ENCODE data around the gene CEACAM18.
A peak's percentile ranks its signal among the peaks of the same experiment; 100 is the strongest.

Gene CEACAM18

DNA sequence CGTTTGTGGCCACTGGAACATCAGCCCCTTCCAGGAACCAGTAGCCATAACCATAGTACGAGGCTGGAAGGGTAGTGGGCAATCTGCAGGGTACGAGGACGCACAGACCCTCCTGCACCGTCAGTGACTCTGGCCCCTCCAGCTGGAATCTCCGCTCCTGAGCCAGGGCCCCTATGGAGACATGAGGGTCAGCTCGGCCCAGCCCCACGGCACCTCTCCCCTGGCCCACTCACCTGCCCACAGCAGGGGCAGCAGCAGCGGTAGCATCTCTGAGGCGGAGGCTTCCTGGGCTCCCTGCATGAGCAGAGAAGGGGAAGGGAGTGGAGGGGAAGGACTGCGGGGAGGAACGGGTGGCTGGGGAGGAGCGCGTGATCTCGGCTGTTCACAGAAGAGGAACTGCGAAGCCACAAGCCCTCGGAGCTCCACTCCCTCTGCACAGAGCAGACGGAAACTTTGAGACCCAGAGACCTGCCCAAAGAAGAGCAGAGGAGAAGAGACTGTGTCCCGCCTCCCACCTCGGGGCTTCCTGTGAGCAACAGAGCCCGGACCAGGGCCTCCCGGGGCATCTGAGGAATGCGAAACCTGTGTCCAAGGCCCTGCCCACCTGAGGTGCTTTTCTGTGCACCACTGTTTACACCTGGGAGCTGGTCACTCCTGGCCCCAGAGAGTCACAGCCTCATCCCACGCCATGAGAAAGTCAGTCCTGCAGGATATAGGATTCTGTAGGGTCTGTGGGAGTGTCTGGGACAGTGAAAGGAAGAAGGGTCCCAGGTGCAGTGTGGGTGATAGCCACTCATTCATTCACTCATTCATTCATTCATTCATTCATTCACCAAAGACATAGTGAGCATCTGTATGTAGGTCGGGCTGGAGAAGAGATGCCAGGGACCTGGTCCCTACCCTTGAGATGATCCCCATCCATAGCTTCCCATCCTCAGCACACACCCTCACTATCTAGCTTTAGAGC, 53.3 kb downstream of the CEACAM18 start, which contains the start of gene SIGLEC6:
Gene SIGLEC6 (minus strand): TSS at position 322 of the 967 bp plus-strand sequence. CDS start 22 bp downstream, at position 300.
- peak in 1 of 2 donors; percentile 18 for DNase-seq (ENCODE audit: low read depth in 2 of 2)

DNA sequence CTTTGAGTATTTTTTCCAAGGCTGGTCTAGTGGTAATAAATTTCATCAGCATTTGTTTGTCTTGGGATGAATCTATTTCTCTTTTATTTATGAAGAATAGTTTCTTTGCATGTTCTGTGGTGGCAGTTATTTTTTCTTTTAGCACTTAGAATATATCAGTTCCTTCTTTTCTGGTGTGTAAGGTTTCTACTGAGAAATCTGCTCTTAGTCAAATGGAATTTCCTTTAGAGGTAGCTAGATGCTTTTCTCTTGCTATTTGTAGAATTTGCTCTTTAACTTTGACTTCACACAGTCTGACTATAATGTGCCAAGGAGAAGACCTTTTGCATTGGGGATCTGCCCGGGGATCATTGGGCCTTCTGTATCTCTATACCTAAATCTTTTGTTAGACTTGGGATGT, 57.2 kb downstream of the CEACAM18 start:
- DNase-seq (ENCODE audit: low read depth in 2 of 2), result no peak

DNA sequence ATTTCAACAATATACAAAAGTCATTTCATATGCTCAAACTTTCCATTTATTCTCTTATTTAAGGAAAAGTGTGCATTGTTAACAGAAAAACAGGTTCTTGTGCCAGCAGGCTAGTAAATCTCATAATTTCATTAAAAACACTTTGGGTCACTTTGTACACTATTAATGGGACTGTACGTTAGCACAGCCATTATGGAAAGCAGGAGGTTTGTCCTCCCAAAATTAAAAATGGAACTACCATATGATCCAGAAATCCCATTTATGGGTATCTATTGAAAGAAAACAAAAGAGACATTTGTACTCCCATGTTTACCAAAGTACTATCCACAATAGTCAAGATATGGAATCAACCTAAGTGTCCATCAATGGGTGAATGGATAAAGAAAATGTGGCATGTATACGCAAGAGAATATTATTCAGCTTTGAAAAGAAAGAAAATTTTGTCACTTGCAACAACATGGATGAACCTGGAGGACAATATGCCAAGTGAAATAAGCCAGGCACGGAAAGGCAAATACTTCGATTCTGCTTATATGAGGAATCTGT, 61.6 kb downstream of the CEACAM18 start:
- no peak for DNase-seq (ENCODE audit: low read depth in 2 of 2)

Measured in stimulated activated CD8-positive, alpha-beta memory T cell treated with anti-CD3 and anti-CD28 coated beads, Interleukin-2, amount 100 ng/mL, for 48 hours (primary cell).